ENCODE measurements around the gene C10orf120.

The C10orf120 gene

GRCh38 chr10:122702275-122702674 is 2.6 kb upstream of the C10orf120 start:
- DNase-seq: no peak

GRCh38 chr10:122701652-122702051 is 2.0 kb upstream of the C10orf120 start:
- no peak for DNase-seq

GRCh38 chr10:122696687-122697086 is 3.0 kb downstream of the C10orf120 start:
- no peak for DNase-seq

- no peak for DNase-seq
Measured at GRCh38 chr10:122692744-122693143, 6.9 kb downstream of the C10orf120 start.

- DNase-seq: no peak
Measured at GRCh38 chr10:122689146-122689820, 10.4 kb downstream of the C10orf120 start.

- no peak for DNase-seq
Measured at GRCh38 chr10:122688293-122688989, 11.2 kb downstream of the C10orf120 start.

- DNase-seq: no peak
Measured at GRCh38 chr10:122682522-122682921, 17.1 kb downstream of the C10orf120 start.

GRCh38 chr10:122678266-122678665 is 21.4 kb downstream of the C10orf120 start:
- DNase-seq: no peak

GRCh38 chr10:122675278-122675677 is 24.4 kb downstream of the C10orf120 start:
- DNase-seq: no peak

GRCh38 chr10:122674781-122675180 is 24.9 kb downstream of the C10orf120 start:
- DNase-seq: no peak

GRCh38 chr10:122673731-122674130 is 25.9 kb downstream of the C10orf120 start:
- DNase-seq: no peak

GRCh38 chr10:122673269-122673668 is 26.4 kb downstream of the C10orf120 start:
- DNase-seq: no peak

- no peak for DNase-seq
Measured at GRCh38 chr10:122672655-122673054, 27.0 kb downstream of the C10orf120 start.

GRCh38 chr10:122671355-122671754 is 28.3 kb downstream of the C10orf120 start:
- DNase-seq: no peak

- no peak for DNase-seq
Measured at GRCh38 chr10:122669842-122670241, 29.8 kb downstream of the C10orf120 start.

GRCh38 chr10:122669045-122669444 is 30.6 kb downstream of the C10orf120 start:
- no peak for DNase-seq

- DNase-seq: no peak
Measured at GRCh38 chr10:122665946-122666345, 33.7 kb downstream of the C10orf120 start.

GRCh38 chr10:122665329-122665860 is 34.3 kb downstream of the C10orf120 start:
- DNase-seq: no peak

- no peak for DNase-seq
Measured at GRCh38 chr10:122664501-122664900, 35.1 kb downstream of the C10orf120 start.

- no peak for DNase-seq
Measured at GRCh38 chr10:122663516-122664130, 36.0 kb downstream of the C10orf120 start.

GRCh38 chr10:122662231-122662630 is 37.4 kb downstream of the C10orf120 start:
- no peak for DNase-seq

GRCh38 chr10:122660696-122661095 is 39.0 kb downstream of the C10orf120 start:
- DNase-seq: no peak

- no peak for DNase-seq
Measured at GRCh38 chr10:122659651-122660050, 40.0 kb downstream of the C10orf120 start.

GRCh38 chr10:122659126-122659525 is 40.5 kb downstream of the C10orf120 start:
- no peak for DNase-seq
